Measurements from ENCODE around the gene LRP1B.
"Not testable (repeated sequence)": the region's sequence is repeated elsewhere in the genome, so short reads cannot be mapped to it uniquely, and the experiment has no call there.

LRP1B gene

GRCh38 chr2:140683658-140684057 lies 1447.2 kb downstream of the LRP1B start:
- no peak for DNase-seq (ENCODE audit: low read depth)

GRCh38 chr2:140680862-140681261 lies 1450.0 kb downstream of the LRP1B start:
- DNase-seq (ENCODE audit: low read depth): no peak

DNA sequence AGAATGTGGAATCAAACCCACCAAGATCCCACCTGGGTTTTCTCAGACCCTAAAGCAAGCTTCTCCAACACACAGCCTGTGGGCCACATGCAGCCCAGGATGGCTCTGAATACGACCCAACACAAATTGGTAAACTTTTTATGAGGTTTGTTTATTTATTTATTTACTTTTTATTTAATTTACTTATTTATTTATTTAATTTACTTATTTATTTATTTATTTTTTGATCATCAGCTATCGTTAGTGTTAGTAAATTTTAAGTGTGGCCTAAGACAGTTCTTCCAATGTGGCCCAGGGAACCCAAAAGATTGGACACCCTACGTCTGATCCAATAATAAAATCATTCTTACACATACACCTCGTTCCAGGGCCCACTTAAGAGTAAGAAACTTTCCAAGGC lies 1451.1 kb downstream of the LRP1B start:
- no peak for DNase-seq (ENCODE audit: low read depth)

DNA sequence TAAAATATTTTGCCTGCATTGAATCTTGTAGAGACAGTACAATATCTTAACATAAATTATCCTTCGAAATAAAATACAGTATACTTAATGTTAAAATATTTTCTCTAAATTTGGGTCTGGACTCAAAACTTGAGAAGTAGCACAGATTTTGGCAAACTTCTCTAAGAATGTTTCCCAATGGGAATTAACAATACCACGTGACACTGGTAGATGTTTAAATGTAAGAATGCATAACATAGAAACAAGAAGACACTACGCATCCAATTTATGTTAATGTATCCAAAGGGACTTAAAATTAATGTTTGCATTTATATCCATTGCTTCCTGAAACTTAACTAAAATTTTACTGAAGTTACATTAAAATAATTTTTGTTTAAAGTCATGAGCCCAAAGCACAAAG lies 1460.9 kb downstream of the LRP1B start:
- no peak for DNase-seq (ENCODE audit: low read depth)

- DNase-seq (ENCODE audit: low read depth): no peak
Observed at GRCh38 chr2:140667203-140667602, 1463.6 kb downstream of the LRP1B start.

DNA sequence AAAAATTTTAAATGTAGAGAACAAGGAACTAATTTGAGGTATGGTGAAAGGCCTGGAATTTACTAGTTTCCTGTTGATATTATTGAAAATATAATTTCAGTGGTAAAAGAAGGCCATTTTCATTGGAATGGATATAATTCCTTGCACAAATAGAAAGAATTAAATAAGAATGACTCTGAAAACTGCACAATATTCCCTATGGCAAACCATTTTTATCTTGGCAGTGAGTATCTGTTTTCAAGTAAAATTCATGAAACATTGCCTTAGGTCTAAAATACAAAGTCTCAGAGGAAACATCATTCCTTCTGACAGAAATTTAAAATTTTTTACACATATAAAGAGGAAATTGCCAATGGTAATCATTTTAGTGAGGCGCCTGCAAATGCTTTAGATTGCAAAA lies 1468.3 kb downstream of the LRP1B start:
- DNase-seq (ENCODE audit: low read depth): no peak

- no peak for DNase-seq (ENCODE audit: low read depth)
Observed at GRCh38 chr2:140658760-140659692, 1471.8 kb downstream of the LRP1B start.

- DNase-seq (ENCODE audit: low read depth): no peak
Observed at GRCh38 chr2:140657657-140658056, 1473.2 kb downstream of the LRP1B start.

- DNase-seq (ENCODE audit: low read depth): no peak
Observed at GRCh38 chr2:140654565-140654964, 1476.3 kb downstream of the LRP1B start.

- DNase-seq (ENCODE audit: low read depth): no peak
Observed at GRCh38 chr2:140650825-140651224, 1480.0 kb downstream of the LRP1B start.

GRCh38 chr2:140650134-140650533 lies 1480.7 kb downstream of the LRP1B start:
- not testable (repeated sequence) for DNase-seq (ENCODE audit: low read depth)

GRCh38 chr2:140648393-140648792 lies 1482.4 kb downstream of the LRP1B start:
- DNase-seq (ENCODE audit: low read depth): no peak

DNA sequence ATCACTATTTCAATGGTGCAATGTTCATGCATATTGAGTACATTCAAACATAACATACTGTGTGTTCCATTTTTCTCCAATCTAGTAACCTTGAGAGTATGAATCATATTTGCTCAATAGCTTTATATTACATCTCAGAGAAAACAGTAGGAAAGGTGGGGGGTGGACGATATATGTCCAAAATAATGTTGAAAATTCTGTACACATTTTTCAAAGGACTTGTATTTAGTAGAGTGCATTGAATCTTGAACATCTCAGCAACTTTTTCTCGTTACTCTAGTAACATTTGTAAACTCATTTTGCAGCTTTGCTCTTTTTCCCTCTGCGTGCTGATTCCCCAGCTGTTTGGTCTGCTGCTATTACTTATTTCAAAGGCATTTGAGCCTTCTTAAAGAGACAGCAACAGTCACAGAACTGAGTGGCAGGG lies 1487.0 kb downstream of the LRP1B start:
- DNase-seq (ENCODE audit: low read depth): no peak

DNA sequence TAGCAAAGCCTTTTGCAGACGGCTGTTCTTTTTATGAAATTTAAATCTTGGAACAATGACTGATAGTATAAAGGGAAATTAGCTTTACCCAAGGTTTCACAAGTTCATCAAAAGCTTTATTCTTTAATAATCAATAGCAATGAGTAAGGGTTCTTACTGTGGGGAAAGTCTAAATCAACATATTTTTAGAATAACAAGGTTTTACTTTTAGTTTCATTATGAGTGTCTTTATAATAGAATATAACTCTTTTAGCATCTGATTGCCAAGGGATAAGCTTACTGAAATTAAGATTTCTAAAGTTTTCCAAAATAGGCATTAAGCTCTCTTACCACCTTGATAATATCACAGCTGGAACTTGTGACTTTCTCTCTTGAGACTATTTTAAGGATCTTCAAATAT lies 1489.7 kb downstream of the LRP1B start:
- DNase-seq (ENCODE audit: low read depth): no peak

DNA sequence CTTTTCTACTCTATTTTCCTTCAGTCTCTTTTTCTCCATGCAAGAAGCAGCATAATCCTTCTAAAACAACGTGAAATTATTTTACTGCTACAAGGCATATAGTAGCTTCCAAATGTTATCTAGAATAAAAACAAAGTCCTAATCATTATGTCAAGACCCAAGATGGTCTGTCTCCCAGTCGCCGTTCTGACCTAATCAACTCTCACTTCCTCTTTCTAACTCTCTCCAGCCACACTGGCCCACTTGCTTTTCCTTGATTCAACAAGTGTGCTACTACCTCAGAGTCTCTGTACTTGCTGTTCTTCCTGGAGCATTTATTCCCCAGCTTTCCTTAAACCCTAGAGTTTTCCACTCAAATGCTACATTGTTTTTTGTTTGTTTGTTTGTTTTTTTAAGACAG lies 1491.2 kb downstream of the LRP1B start:
- DNase-seq (ENCODE audit: low read depth): no peak

DNA sequence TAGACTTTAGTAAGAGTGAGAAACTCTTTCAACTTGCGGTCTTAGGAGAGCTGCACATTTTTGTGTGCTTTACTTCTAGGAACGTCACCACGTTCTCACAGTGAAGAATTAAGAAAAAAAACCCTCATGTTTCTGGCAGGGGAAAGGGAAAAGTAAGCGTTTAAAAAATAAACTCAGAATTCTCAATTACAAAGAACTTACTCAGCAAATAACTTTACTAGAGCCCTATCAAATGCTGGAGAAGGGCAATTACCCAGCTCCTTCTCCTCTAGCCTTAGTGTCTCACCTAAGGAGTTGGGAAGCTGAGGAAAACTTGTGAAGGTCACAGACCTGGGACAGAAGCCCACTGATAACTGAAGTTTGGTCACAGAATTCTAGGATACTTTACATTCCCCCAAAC lies 1500.3 kb downstream of the LRP1B start:
- DNase-seq (ENCODE audit: low read depth): no peak

- DNase-seq (ENCODE audit: low read depth): no peak
Observed at GRCh38 chr2:140627885-140628284, 1502.9 kb downstream of the LRP1B start.

DNA sequence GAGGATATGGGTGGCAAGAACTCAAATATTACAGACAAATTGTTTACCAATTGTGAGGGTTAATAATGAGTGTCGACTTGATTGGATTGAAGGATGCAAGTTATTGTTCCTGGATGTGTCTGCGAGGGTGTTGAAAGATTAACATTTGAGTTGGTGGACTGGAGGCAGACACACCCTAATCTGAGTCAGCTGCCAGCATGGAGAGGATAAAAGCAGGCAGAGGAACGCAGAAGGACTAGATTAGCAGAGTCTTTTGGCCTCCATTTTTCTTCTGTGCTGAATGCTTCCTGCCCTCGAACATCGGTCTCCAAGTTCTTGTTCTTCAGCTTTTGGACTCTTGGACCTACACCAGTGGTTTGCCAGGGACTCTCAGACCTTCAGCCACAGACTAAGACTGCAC lies 1503.7 kb downstream of the LRP1B start:
- DNase-seq (ENCODE audit: low read depth): no peak

GRCh38 chr2:140624200-140624599 lies 1506.6 kb downstream of the LRP1B start:
- no peak for DNase-seq (ENCODE audit: low read depth)

GRCh38 chr2:140621583-140622362 lies 1509.0 kb downstream of the LRP1B start:
- DNase-seq (ENCODE audit: low read depth): no peak

DNA sequence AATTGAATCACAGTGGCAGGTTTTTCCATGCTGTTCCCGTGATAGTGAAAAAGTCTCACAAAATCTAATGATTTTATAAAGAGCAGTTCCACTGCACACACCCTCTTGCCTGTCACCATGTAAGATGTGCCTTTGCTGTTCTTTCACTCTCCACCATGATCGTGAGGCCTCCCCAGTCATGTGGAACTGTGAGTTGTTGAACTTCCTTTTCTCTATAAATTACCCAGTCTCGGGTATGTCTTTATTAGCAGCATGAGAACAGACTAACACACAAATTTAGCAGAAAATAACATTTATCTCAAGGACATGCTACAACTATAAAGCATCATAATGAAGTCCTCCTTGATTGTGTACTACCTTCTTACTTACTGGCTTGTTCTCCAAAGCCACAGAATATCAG lies 1526.0 kb downstream of the LRP1B start:
- DNase-seq (ENCODE audit: low read depth): no peak

- DNase-seq (ENCODE audit: low read depth): no peak
Observed at GRCh38 chr2:140604096-140604495, 1526.7 kb downstream of the LRP1B start.

GRCh38 chr2:140603416-140603815 lies 1527.4 kb downstream of the LRP1B start:
- DNase-seq (ENCODE audit: low read depth): no peak
